Measurements from ENCODE around the gene PLXDC2.

- TF ChIP-seq CTCF (conservative IDR thresholded peaks at IDR 0.05 in 1 of 2, IDR thresholded peaks at IDR 0.05 in 1 of 2; ENCODE audit: extremely low read depth in 1 of 2, insufficient read depth in 1 of 2, low read depth in 1 of 2, low read length in 2 of 2) (no peak), EZH2 (IDR thresholded peaks at IDR 0.05; ENCODE audit: borderline replicate concordance, low read length) (no peak)
These were observed 170.4 kb downstream of the PLXDC2 start for GRCh38 chr10:19986591-19986990.

All from mammary epithelial cell (primary cell).